Muscle layer of colon (tissue), 2 donors: ENCODE results near the gene CDK5R1.

Experiments
- H3K27ac ChIP-seq: one replicate; pipeline ENCODE4 v1.7.0; 2013; ENCODE audit warnings: low read depth, mild to moderate bottlenecking, low read length, moderate library complexity
- H3K27me3 ChIP-seq, 2 donors: one replicate each; pipeline ENCODE4 v1.7.0; 2013; ENCODE audit warnings: low read length in 2 of 2, mild to moderate bottlenecking in 2 of 2; ENCODE audit not compliant: insufficient read depth in 2 of 2, control insufficient read depth in 1 of 2
- H3K36me3 ChIP-seq: one replicate; pipeline ENCODE4 v1.7.0; 2013; ENCODE audit warnings: mild to moderate bottlenecking, low read length; ENCODE audit not compliant: insufficient read depth
- H3K4me1 ChIP-seq: one replicate; pipeline ENCODE4 v1.7.0; 2013; ENCODE audit warnings: mild to moderate bottlenecking, low read length; ENCODE audit not compliant: insufficient read depth
- H3K4me3 ChIP-seq, 2 donors: one replicate each; pipeline ENCODE4 v1.7.0; 2013; ENCODE audit warnings: low read length in 2 of 2, low read depth in 1 of 2, mild to moderate bottlenecking in 1 of 2, moderate library complexity in 1 of 2
- H3K9ac ChIP-seq: one replicate; pipeline ENCODE4 v1.7.0; 2013; ENCODE audit warnings: low read length
- H3K9me3 ChIP-seq: one replicate; pipeline ENCODE4 v1.7.0; 2013; ENCODE audit warnings: mild to moderate bottlenecking, low read length
- donor health status: abdominal sarcoma.
- donor health status: Adenocarcinoma of cecum.

CDK5R1 gene

GRCh38 chr17:32451879-32452278 is 34.9 kb upstream of the CDK5R1 start:
- Histone ChIP-seq H3K27me3 (no peaks in the 10 kb centered on the region), H3K27ac (no peak overlapping the region), H3K36me3 (peaks cover 74% of the 10 kb centered on the region)

GRCh38 chr17:32452281-32452680 is 34.5 kb upstream of the CDK5R1 start:
- no peak overlapping the region for H3K9ac ChIP-seq
- H3K9me3 ChIP-seq = no peaks in the 10 kb centered on the region
- no peaks in the 10 kb centered on the region for H3K4me1 ChIP-seq
- H3K27ac ChIP-seq = no peak overlapping the region
- H3K27me3 ChIP-seq = no peaks in the 10 kb centered on the region
- peaks cover 73% of the 10 kb centered on the region for H3K36me3 ChIP-seq
- no peak overlapping the region for H3K4me3 ChIP-seq

More at GRCh38 chr17:32451879-32452278, 34.9 kb upstream of the CDK5R1 start:
- no peak overlapping the region for H3K4me3 ChIP-seq
- H3K9me3 ChIP-seq = no peaks in the 10 kb centered on the region
- no peak overlapping the region for H3K9ac ChIP-seq
- H3K4me1 ChIP-seq = peaks cover 1% of the 10 kb centered on the region

- H3K9me3 ChIP-seq = no peaks in the 10 kb centered on the region
- H3K36me3 ChIP-seq = peaks cover 75% of the 10 kb centered on the region
- no peak overlapping the region for H3K27ac ChIP-seq
- no peaks in the 10 kb centered on the region for H3K4me1 ChIP-seq
- no peaks in the 10 kb centered on the region for H3K27me3 ChIP-seq
- H3K9ac ChIP-seq = no peak overlapping the region
- no peak overlapping the region for H3K4me3 ChIP-seq
These were observed 33.4 kb upstream of the CDK5R1 start for GRCh38 chr17:32453370-32453769.

GRCh38 chr17:32458371-32458770 is 28.4 kb upstream of the CDK5R1 start:
- H3K9ac ChIP-seq = no peak overlapping the region
- peaks cover 44% of the 10 kb centered on the region for H3K36me3 ChIP-seq
- no peak overlapping the region for H3K4me3 ChIP-seq

GRCh38 chr17:32460054-32460453 is 26.7 kb upstream of the CDK5R1 start:
- peaks cover 40% of the 10 kb centered on the region for H3K36me3 ChIP-seq
- no peaks in the 10 kb centered on the region for H3K27me3 ChIP-seq
- no peak overlapping the region for H3K4me3 ChIP-seq
- H3K9me3 ChIP-seq = no peaks in the 10 kb centered on the region
- no peak overlapping the region for H3K27ac ChIP-seq
- no peaks in the 10 kb centered on the region for H3K4me1 ChIP-seq
- H3K9ac ChIP-seq = no peak overlapping the region

More at GRCh38 chr17:32458371-32458770, 28.4 kb upstream of the CDK5R1 start:
- Histone ChIP-seq H3K9me3 (no peaks in the 10 kb centered on the region), H3K27me3 (no peaks in the 10 kb centered on the region), H3K27ac (no peak overlapping the region), H3K4me1 (no peaks in the 10 kb centered on the region)

- Histone ChIP-seq H3K4me1 (no peaks in the 10 kb centered on the region), H3K4me3 (no peak overlapping the region), H3K9ac (no peak overlapping the region), H3K36me3 (peaks cover 41% of the 10 kb centered on the region), H3K27ac (no peak overlapping the region), H3K27me3 (no peaks in the 10 kb centered on the region), H3K9me3 (no peaks in the 10 kb centered on the region)
These were observed 25.3 kb upstream of the CDK5R1 start for GRCh38 chr17:32461498-32461852.

- Histone ChIP-seq H3K4me3 (no peak overlapping the region), H3K9ac (no peak overlapping the region), H3K27ac (no peak overlapping the region), H3K27me3 (no peaks in the 10 kb centered on the region), H3K9me3 (no peaks in the 10 kb centered on the region), H3K4me1 (no peaks in the 10 kb centered on the region), H3K36me3 (peaks cover 41% of the 10 kb centered on the region)
These were observed 24.8 kb upstream of the CDK5R1 start for GRCh38 chr17:32461853-32462617.

- H3K36me3 ChIP-seq = peaks cover 30% of the 10 kb centered on the region
- no peak overlapping the region for H3K9ac ChIP-seq
- no peaks in the 10 kb centered on the region for H3K4me1 ChIP-seq
- H3K27me3 ChIP-seq = no peaks in the 10 kb centered on the region
- no peak overlapping the region for H3K27ac ChIP-seq
- H3K4me3 ChIP-seq = no peak overlapping the region
- no peaks in the 10 kb centered on the region for H3K9me3 ChIP-seq
These were observed 23.5 kb upstream of the CDK5R1 start for GRCh38 chr17:32463304-32463703.

- no peaks in the 10 kb centered on the region for H3K9me3 ChIP-seq
- no peak overlapping the region for H3K4me3 ChIP-seq
- no peaks in the 10 kb centered on the region for H3K4me1 ChIP-seq
- H3K27ac ChIP-seq = no peak overlapping the region
- H3K9ac ChIP-seq = no peak overlapping the region
- H3K27me3 ChIP-seq = no peaks in the 10 kb centered on the region
- H3K36me3 ChIP-seq = peaks cover 33% of the 10 kb centered on the region
These were observed 22.4 kb upstream of the CDK5R1 start for GRCh38 chr17:32464374-32464773.

GRCh38 chr17:32467949-32468348 is 18.8 kb upstream of the CDK5R1 start:
- H3K9me3 ChIP-seq = no peaks in the 10 kb centered on the region

GRCh38 chr17:32470405-32471167 is 16.2 kb upstream of the CDK5R1 start:
- H3K36me3 ChIP-seq = peaks cover 58% of the 10 kb centered on the region

More at GRCh38 chr17:32467949-32468348, 18.8 kb upstream of the CDK5R1 start:
- no peak overlapping the region for H3K4me3 ChIP-seq
- no peak overlapping the region for H3K27ac ChIP-seq
- no peak overlapping the region for H3K9ac ChIP-seq
- H3K27me3 ChIP-seq = no peaks in the 10 kb centered on the region
- no peaks in the 10 kb centered on the region for H3K4me1 ChIP-seq
- peaks cover 51% of the 10 kb centered on the region for H3K36me3 ChIP-seq

More at GRCh38 chr17:32470405-32471167, 16.2 kb upstream of the CDK5R1 start:
- H3K4me1 ChIP-seq = no peaks in the 10 kb centered on the region
- no peak overlapping the region for H3K4me3 ChIP-seq
- no peak overlapping the region for H3K9ac ChIP-seq
- H3K9me3 ChIP-seq = no peaks in the 10 kb centered on the region
- H3K27ac ChIP-seq = no peak overlapping the region
- H3K27me3 ChIP-seq = no peaks in the 10 kb centered on the region
